Liver (tissue), 3 donors: ENCODE data around the gene ITGB1BP1.

Experiments used
- JUND ChIP-seq, 2 donors: IDR thresholded peaks; 2 replicates each; pipeline ENCODE4 v1.6.1; 2016; ENCODE audit warnings: antibody characterized with exemption in 2 of 2
- RXRA ChIP-seq, 2 donors: IDR thresholded peaks; 2 replicates each; pipeline ENCODE4 v1.6.1; 2017 to 2018; ENCODE audit warnings: antibody characterized with exemption in 2 of 2, mild to moderate bottlenecking in 1 of 2
- SP1 ChIP-seq: IDR thresholded peaks from 2 replicates; pipeline ENCODE4 v1.6.1; 2018; ENCODE audit warnings: antibody characterized with exemption, mild to moderate bottlenecking
- TAF1 ChIP-seq: conservative IDR thresholded peaks from 2 replicates; pipeline ENCODE4 v1.6.1; 2016; ENCODE audit warnings: antibody characterized with exemption, mild to moderate bottlenecking
- TF ChIP-seq, protein P1 (sequence below): fragments of 150-350 bp; IDR thresholded peaks from 2 replicates; pipeline ENCODE4 v1.5.1; 2017; ENCODE audit warnings: improper control_type of control experiment, low read depth, low read length; ENCODE audit not compliant: missing input control
- TF ChIP-seq, protein P2 (sequence below): IDR thresholded peaks from 2 replicates; pipeline ENCODE4 v1.6.1; 2016; ENCODE audit warnings: antibody characterized with exemption, mild to moderate bottlenecking
- donor health status: healthy.
- donor health status: healthy.

DNA sequence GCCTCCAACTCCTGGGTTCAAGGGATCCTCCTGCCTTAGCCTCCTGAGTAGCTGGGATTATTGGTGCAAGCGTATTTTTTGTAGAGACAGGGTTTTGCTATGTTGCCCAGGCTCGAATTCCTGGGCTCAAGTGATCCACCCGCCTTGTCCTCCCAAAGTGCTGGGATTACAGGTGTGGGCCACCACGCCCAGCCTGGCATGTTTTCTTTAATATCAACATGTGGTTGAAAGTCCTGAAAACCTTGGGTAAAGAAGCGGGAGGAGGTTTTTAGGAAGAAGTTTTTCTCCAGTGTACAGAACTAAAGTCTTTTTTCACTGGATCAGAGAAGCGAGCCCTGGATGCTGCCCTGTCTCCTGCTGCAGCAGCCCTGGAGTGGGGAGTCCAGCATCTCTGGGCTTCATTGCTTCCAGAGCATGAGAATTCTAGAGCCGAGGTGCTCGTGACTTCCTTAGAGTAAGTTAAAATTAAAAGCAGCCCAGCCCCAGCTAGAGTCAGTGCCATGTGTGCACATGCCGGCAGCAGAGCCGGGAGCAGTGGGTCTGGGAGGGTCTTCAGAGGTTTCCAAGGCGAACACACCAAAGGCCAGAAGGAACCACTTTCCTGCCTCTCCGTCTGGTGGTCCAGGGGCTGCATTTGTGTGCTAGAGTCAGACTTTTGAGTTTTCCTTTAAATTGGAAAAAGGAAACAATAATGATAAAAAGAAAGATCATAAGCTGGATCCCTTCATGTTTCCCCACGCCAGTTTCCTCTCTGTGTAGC lies 31.2 kb downstream of the ITGB1BP1 start:
- TF ChIP-seq JUND (IDR thresholded peaks at IDR 0.05) (no peak), TAF1 (no peak), RXRA (IDR thresholded peaks at IDR 0.05) (no peak), SP1 (no peak)
- TF ChIP-seq, protein P1, sequence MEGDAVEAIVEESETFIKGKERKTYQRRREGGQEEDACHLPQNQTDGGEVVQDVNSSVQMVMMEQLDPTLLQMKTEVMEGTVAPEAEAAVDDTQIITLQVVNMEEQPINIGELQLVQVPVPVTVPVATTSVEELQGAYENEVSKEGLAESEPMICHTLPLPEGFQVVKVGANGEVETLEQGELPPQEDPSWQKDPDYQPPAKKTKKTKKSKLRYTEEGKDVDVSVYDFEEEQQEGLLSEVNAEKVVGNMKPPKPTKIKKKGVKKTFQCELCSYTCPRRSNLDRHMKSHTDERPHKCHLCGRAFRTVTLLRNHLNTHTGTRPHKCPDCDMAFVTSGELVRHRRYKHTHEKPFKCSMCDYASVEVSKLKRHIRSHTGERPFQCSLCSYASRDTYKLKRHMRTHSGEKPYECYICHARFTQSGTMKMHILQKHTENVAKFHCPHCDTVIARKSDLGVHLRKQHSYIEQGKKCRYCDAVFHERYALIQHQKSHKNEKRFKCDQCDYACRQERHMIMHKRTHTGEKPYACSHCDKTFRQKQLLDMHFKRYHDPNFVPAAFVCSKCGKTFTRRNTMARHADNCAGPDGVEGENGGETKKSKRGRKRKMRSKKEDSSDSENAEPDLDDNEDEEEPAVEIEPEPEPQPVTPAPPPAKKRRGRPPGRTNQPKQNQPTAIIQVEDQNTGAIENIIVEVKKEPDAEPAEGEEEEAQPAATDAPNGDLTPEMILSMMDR: no peak
- TF ChIP-seq, protein P2, sequence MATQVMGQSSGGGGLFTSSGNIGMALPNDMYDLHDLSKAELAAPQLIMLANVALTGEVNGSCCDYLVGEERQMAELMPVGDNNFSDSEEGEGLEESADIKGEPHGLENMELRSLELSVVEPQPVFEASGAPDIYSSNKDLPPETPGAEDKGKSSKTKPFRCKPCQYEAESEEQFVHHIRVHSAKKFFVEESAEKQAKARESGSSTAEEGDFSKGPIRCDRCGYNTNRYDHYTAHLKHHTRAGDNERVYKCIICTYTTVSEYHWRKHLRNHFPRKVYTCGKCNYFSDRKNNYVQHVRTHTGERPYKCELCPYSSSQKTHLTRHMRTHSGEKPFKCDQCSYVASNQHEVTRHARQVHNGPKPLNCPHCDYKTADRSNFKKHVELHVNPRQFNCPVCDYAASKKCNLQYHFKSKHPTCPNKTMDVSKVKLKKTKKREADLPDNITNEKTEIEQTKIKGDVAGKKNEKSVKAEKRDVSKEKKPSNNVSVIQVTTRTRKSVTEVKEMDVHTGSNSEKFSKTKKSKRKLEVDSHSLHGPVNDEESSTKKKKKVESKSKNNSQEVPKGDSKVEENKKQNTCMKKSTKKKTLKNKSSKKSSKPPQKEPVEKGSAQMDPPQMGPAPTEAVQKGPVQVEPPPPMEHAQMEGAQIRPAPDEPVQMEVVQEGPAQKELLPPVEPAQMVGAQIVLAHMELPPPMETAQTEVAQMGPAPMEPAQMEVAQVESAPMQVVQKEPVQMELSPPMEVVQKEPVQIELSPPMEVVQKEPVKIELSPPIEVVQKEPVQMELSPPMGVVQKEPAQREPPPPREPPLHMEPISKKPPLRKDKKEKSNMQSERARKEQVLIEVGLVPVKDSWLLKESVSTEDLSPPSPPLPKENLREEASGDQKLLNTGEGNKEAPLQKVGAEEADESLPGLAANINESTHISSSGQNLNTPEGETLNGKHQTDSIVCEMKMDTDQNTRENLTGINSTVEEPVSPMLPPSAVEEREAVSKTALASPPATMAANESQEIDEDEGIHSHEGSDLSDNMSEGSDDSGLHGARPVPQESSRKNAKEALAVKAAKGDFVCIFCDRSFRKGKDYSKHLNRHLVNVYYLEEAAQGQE: no peak
